ENCODE data around the gene FAM72D. TPM values are rescaled to one million over a fixed set of nuclear protein-coding genes. Genes with fewer than 3 reads are reported as not detected.
"Not testable (repeated sequence)": the region's sequence is repeated elsewhere in the genome, so short reads cannot be mapped to it uniquely, and the experiment has no call there.

Gene FAM72D
- 1.5 and 3.4 TPM in 2 replicates for total RNA-seq (ENCODE audit: low replicate concordance)
- long read RNA-seq, partial matches to known transcripts = 0 of 1 reads
- long read RNA-seq, other reads (novel, unspliced or antisense) = 0 of 1 reads

- not testable (repeated sequence) for H3K36me3 Mint-ChIP-seq; H3K4me1 Mint-ChIP-seq (ENCODE audit: unreplicated experiment); H3K27ac Mint-ChIP-seq; DNase-seq (ENCODE audit: extremely low spot score, unreplicated experiment); H3K9me3 Mint-ChIP-seq; H3K27me3 Mint-ChIP-seq
- H3K4me3 Mint-ChIP-seq = peak within 1 kb of the TSS; percentile 69
Measured at GRCh38 chr1:145095284-145096057, at the start of gene FAM72D, which contains the start of gene SRGAP2B. FAM72D (plus strand) TSS chr1:145095974; CDS start chr1:145096848, 874 bp downstream. SRGAP2B (minus strand) TSS chr1:145095328; CDS start chr1:145092901, 2,427 bp downstream.

GRCh38 chr1:145047553-145047952 is 48.2 kb upstream of the FAM72D start:
- not testable (repeated sequence) for H3K4me1 Mint-ChIP-seq (ENCODE audit: unreplicated experiment); H3K9me3 Mint-ChIP-seq; DNase-seq (ENCODE audit: extremely low spot score, unreplicated experiment); H3K4me3 Mint-ChIP-seq; H3K36me3 Mint-ChIP-seq; H3K27ac Mint-ChIP-seq; H3K27me3 Mint-ChIP-seq

GRCh38 chr1:145048181-145048856 is 47.5 kb upstream of the FAM72D start:
- not testable (repeated sequence) for H3K4me1 Mint-ChIP-seq (ENCODE audit: unreplicated experiment); H3K9me3 Mint-ChIP-seq; H3K27me3 Mint-ChIP-seq; DNase-seq (ENCODE audit: extremely low spot score, unreplicated experiment); H3K36me3 Mint-ChIP-seq; H3K4me3 Mint-ChIP-seq; H3K27ac Mint-ChIP-seq

GRCh38 chr1:145052019-145052776 is 43.6 kb upstream of the FAM72D start:
- not testable (repeated sequence) for H3K4me1 Mint-ChIP-seq (ENCODE audit: unreplicated experiment); H3K36me3 Mint-ChIP-seq; H3K4me3 Mint-ChIP-seq; DNase-seq (ENCODE audit: extremely low spot score, unreplicated experiment); H3K27me3 Mint-ChIP-seq; H3K27ac Mint-ChIP-seq; H3K9me3 Mint-ChIP-seq

- H3K36me3 Mint-ChIP-seq; DNase-seq (ENCODE audit: extremely low spot score, unreplicated experiment); H3K27ac Mint-ChIP-seq; H3K4me3 Mint-ChIP-seq; H3K9me3 Mint-ChIP-seq; H3K27me3 Mint-ChIP-seq; H3K4me1 Mint-ChIP-seq (ENCODE audit: unreplicated experiment): not testable (repeated sequence)
Measured at GRCh38 chr1:145053428-145053827, 42.3 kb upstream of the FAM72D start.

- DNase-seq (ENCODE audit: extremely low spot score, unreplicated experiment); H3K4me1 Mint-ChIP-seq (ENCODE audit: unreplicated experiment); H3K4me3 Mint-ChIP-seq; H3K27me3 Mint-ChIP-seq; H3K9me3 Mint-ChIP-seq; H3K36me3 Mint-ChIP-seq; H3K27ac Mint-ChIP-seq: not testable (repeated sequence)
Measured at GRCh38 chr1:145055217-145055760, 40.5 kb upstream of the FAM72D start.

GRCh38 chr1:145058184-145058583 is 37.6 kb upstream of the FAM72D start:
- H3K9me3 Mint-ChIP-seq; H3K4me3 Mint-ChIP-seq; H3K27ac Mint-ChIP-seq; H3K27me3 Mint-ChIP-seq; H3K4me1 Mint-ChIP-seq (ENCODE audit: unreplicated experiment); H3K36me3 Mint-ChIP-seq; DNase-seq (ENCODE audit: extremely low spot score, unreplicated experiment): not testable (repeated sequence)

- not testable (repeated sequence) for H3K4me1 Mint-ChIP-seq (ENCODE audit: unreplicated experiment); H3K36me3 Mint-ChIP-seq; H3K4me3 Mint-ChIP-seq; H3K9me3 Mint-ChIP-seq; H3K27ac Mint-ChIP-seq; DNase-seq (ENCODE audit: extremely low spot score, unreplicated experiment); H3K27me3 Mint-ChIP-seq
Measured at GRCh38 chr1:145063285-145063684, 32.5 kb upstream of the FAM72D start.

GRCh38 chr1:145063941-145064648 is 31.7 kb upstream of the FAM72D start:
- DNase-seq (ENCODE audit: extremely low spot score, unreplicated experiment); H3K36me3 Mint-ChIP-seq; H3K9me3 Mint-ChIP-seq; H3K4me3 Mint-ChIP-seq; H3K27ac Mint-ChIP-seq; H3K4me1 Mint-ChIP-seq (ENCODE audit: unreplicated experiment); H3K27me3 Mint-ChIP-seq: not testable (repeated sequence)

- H3K27me3 Mint-ChIP-seq; H3K4me1 Mint-ChIP-seq (ENCODE audit: unreplicated experiment); H3K4me3 Mint-ChIP-seq; H3K27ac Mint-ChIP-seq; H3K36me3 Mint-ChIP-seq; H3K9me3 Mint-ChIP-seq; DNase-seq (ENCODE audit: extremely low spot score, unreplicated experiment): not testable (repeated sequence)
Measured at GRCh38 chr1:145065194-145065826, 30.5 kb upstream of the FAM72D start.

GRCh38 chr1:145066486-145066885 is 29.3 kb upstream of the FAM72D start:
- not testable (repeated sequence) for H3K4me3 Mint-ChIP-seq; H3K9me3 Mint-ChIP-seq; H3K27ac Mint-ChIP-seq; H3K4me1 Mint-ChIP-seq (ENCODE audit: unreplicated experiment); H3K36me3 Mint-ChIP-seq; H3K27me3 Mint-ChIP-seq; DNase-seq (ENCODE audit: extremely low spot score, unreplicated experiment)

- H3K9me3 Mint-ChIP-seq; H3K27ac Mint-ChIP-seq; H3K36me3 Mint-ChIP-seq; H3K4me1 Mint-ChIP-seq (ENCODE audit: unreplicated experiment); DNase-seq (ENCODE audit: extremely low spot score, unreplicated experiment); H3K27me3 Mint-ChIP-seq; H3K4me3 Mint-ChIP-seq: not testable (repeated sequence)
Measured at GRCh38 chr1:145071569-145071968, 24.2 kb upstream of the FAM72D start.

All from type B pancreatic cell (in vitro differentiated cells).